HG03095 (cell line): Measurements from ENCODE around the gene ISG15.
"Not testable (repeated sequence)": the region's sequence is repeated elsewhere in the genome, so short reads cannot be mapped to it uniquely, and the experiment has no call there.

ENCODE experiments used
- ATAC-seq: cut with Tn5 transposase; IDR thresholded peaks from one replicate; pipeline ENCODE4 v1.9.1; 2021; ENCODE audit warnings: moderate library complexity; ENCODE audit not compliant: unreplicated experiment

ISG15 gene

GRCh38 chr1:1010131-1010530 lies 3.2 kb upstream of the ISG15 start:
- ATAC-seq = not testable (repeated sequence)

- no peak for ATAC-seq
These were observed 1.8 kb upstream of the ISG15 start for GRCh38 chr1:1011396-1011949.

- ATAC-seq = not testable (repeated sequence)
These were observed 577 bp upstream of the ISG15 start for GRCh38 chr1:1012736-1013104.

GRCh38 chr1:1013922-1014648 lies 788 bp downstream of the ISG15 start:
- ATAC-seq = no peak

GRCh38 chr1:1014799-1015681 lies 1.7 kb downstream of the ISG15 start:
- ATAC-seq = no peak

GRCh38 chr1:1017397-1018320 lies 4.4 kb downstream of the ISG15 start:
- not testable (repeated sequence) for ATAC-seq

- not testable (repeated sequence) for ATAC-seq
These were observed 5.0 kb downstream of the ISG15 start for GRCh38 chr1:1018321-1018685.

- peak; percentile 55 for ATAC-seq
These were observed 6.1 kb downstream of the ISG15 start for GRCh38 chr1:1019122-1019999.

GRCh38 chr1:1020000-1020404 lies 6.7 kb downstream of the ISG15 start, which contains the start of gene AGRN:
Gene AGRN (plus strand): TSS chr1:1020120. CDS start chr1:1020173, 53 bp downstream.
- ATAC-seq = peak; percentile 23

GRCh38 chr1:1020415-1021009 lies 7.2 kb downstream of the ISG15 start:
- no peak for ATAC-seq

- ATAC-seq = no peak
These were observed 8.0 kb downstream of the ISG15 start for GRCh38 chr1:1021010-1021919.

GRCh38 chr1:1021920-1022259 lies 8.6 kb downstream of the ISG15 start:
- no peak for ATAC-seq

GRCh38 chr1:1022302-1023009 lies 9.2 kb downstream of the ISG15 start:
- no peak for ATAC-seq

- ATAC-seq = no peak
These were observed 10.4 kb downstream of the ISG15 start for GRCh38 chr1:1023700-1024099.

- no peak for ATAC-seq
These were observed 11.0 kb downstream of the ISG15 start for GRCh38 chr1:1024149-1024770.

GRCh38 chr1:1024771-1025699 lies 11.7 kb downstream of the ISG15 start:
- ATAC-seq = no peak
